ENCODE measurements around the gene MSN.

Gene MSN

DNA sequence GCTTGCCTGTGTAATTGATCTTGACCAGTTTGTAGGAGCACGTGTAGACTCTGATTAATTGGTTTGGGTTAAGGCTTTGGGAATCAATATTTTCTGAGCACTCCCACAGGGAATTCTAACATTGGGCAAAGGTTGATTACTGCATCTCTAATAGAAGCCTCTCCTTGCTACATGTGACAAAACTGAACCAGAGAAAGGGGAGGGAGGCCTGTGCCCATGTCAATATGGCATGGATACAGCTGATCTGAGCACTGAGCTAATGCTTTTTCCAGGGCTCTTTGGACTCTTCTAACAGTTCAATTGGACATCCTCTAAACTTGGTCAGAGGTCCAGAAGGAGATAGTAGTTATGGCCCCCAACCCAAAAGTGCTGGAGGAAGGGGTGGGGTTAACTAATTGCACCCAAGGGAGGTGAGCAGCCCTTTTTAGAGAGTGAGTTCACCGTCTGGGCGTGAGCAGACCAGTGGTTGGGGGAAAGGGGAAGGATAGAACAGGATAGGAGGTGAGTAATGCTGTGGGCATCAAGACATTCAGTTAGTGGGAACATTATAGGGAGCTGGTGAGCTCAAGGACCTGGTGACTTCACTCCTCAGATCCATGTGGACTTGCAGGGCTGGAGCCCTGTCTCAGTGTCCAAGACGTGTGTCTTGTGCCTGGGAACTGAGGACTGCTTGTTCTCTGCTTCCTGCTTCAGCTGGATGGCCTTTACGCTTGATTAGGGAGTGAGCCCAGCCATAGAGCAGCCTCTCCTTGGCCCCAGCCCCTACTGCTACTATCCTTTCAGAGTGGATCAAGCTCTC is 22.8 kb downstream of the MSN start:
- H4K20me1 ChIP-seq (ENCODE audit: insufficient read depth) = no peaks in the 10 kb centered on the region
- no peak overlapping the region for H2AFZ ChIP-seq (ENCODE audit: low read depth)
- H3K4me2 ChIP-seq = no peak overlapping the region
- TF ChIP-seq, protein P1, sequence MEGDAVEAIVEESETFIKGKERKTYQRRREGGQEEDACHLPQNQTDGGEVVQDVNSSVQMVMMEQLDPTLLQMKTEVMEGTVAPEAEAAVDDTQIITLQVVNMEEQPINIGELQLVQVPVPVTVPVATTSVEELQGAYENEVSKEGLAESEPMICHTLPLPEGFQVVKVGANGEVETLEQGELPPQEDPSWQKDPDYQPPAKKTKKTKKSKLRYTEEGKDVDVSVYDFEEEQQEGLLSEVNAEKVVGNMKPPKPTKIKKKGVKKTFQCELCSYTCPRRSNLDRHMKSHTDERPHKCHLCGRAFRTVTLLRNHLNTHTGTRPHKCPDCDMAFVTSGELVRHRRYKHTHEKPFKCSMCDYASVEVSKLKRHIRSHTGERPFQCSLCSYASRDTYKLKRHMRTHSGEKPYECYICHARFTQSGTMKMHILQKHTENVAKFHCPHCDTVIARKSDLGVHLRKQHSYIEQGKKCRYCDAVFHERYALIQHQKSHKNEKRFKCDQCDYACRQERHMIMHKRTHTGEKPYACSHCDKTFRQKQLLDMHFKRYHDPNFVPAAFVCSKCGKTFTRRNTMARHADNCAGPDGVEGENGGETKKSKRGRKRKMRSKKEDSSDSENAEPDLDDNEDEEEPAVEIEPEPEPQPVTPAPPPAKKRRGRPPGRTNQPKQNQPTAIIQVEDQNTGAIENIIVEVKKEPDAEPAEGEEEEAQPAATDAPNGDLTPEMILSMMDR (conservative IDR thresholded peaks at IDR 0.05; ENCODE audit: low read depth, low read length) = no peak
- no peak overlapping the region for H3K9ac ChIP-seq
- H3K4me3 ChIP-seq (IDR thresholded peaks at IDR 0.05; ENCODE audit: insufficient read depth, low read depth, low read length) = no peak overlapping the region
- peaks cover 87% of the 10 kb centered on the region for H3K4me1 ChIP-seq (ENCODE audit: low read depth, poor library complexity, severe bottlenecking)
- H3K36me3 ChIP-seq (ENCODE audit: insufficient read depth) = no peaks in the 10 kb centered on the region
- no peak overlapping the region for H3K27ac ChIP-seq
- H3K27me3 ChIP-seq (ENCODE audit: insufficient read depth, low read depth) = no peaks in the 10 kb centered on the region
- peaks cover 99% of the 10 kb centered on the region for H3K79me2 ChIP-seq (ENCODE audit: insufficient read depth, low read depth)

DNA sequence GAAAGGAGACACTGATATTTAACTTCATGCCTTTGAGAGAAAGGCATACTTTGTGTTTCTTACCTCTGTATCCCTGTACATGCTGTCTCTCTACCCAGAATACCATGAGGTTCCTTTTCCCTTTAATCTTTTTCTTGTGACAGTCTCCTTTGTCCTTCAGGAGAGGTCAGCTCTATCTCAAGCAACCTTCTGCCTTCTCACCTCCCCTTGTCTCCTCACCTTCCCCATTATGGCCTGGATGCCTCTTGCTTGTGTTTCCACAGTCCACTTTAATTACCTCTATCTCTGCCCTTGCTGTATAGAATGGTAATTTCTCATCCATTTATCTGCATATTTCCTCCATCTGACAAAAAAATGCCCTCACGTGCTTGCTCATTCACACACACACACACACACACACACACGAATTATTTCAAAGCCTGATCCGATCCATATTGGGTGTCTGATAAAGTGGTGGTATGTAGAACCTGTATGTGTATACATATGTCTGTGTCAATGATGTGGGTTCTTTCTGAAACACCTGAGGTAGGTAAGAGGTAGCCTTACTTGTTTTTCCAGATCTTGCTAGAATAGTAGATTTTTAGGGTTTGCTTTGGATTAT is 28.5 kb downstream of the MSN start:
- peak overlapping the region; percentile 92 for H3K27ac ChIP-seq
- no peaks in the 10 kb centered on the region for H3K27me3 ChIP-seq (ENCODE audit: insufficient read depth, low read depth)
- H3K4me2 ChIP-seq = peak overlapping the region; percentile 95
- H3K79me2 ChIP-seq (ENCODE audit: insufficient read depth, low read depth) = peaks cover 94% of the 10 kb centered on the region
- H4K20me1 ChIP-seq (ENCODE audit: insufficient read depth) = no peaks in the 10 kb centered on the region
- H3K9ac ChIP-seq = no peak overlapping the region
- H2AFZ ChIP-seq (ENCODE audit: low read depth) = no peak overlapping the region
- no peak overlapping the region for H3K4me3 ChIP-seq (IDR thresholded peaks at IDR 0.05; ENCODE audit: insufficient read depth, low read depth, low read length)
- TF ChIP-seq, protein P1 (conservative IDR thresholded peaks at IDR 0.05; ENCODE audit: low read depth, low read length) = no peak
- peaks cover 92% of the 10 kb centered on the region for H3K4me1 ChIP-seq (ENCODE audit: low read depth, poor library complexity, severe bottlenecking)
- H3K36me3 ChIP-seq (ENCODE audit: insufficient read depth) = no peaks in the 10 kb centered on the region

DNA sequence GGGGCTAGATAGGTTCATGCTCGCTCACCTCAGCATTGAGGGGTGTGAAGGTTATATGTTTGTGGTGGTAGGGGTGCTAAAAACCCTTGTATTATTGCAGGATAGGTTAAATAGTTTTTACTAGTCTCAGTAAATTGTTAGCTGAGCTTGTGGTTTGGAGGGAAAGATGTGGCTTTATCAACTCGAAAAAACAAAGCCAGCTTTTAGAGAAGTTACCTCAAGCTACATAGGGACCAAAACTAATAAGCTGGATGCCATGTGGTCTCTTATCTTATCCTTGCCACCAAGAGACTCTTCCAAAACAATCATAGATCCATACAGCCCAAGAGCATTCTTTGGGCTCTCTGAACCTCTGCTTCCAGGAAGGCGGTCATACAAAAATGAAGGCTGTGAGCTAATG is 29.2 kb downstream of the MSN start:
- H3K4me1 ChIP-seq (ENCODE audit: low read depth, poor library complexity, severe bottlenecking) = peaks cover 95% of the 10 kb centered on the region
- no peak overlapping the region for H3K4me3 ChIP-seq (IDR thresholded peaks at IDR 0.05; ENCODE audit: insufficient read depth, low read depth, low read length)
- TF ChIP-seq, protein P1 (conservative IDR thresholded peaks at IDR 0.05; ENCODE audit: low read depth, low read length) = no peak
- H3K27me3 ChIP-seq (ENCODE audit: insufficient read depth, low read depth) = no peaks in the 10 kb centered on the region
- H3K9ac ChIP-seq = peak overlapping the region; percentile 58; the same call in 1 of the 2 replicates
- H3K27ac ChIP-seq = peak overlapping the region; percentile 92
- no peak overlapping the region for H2AFZ ChIP-seq (ENCODE audit: low read depth)
- H4K20me1 ChIP-seq (ENCODE audit: insufficient read depth) = no peaks in the 10 kb centered on the region
- H3K79me2 ChIP-seq (ENCODE audit: insufficient read depth, low read depth) = peaks cover 94% of the 10 kb centered on the region
- peak overlapping the region; percentile 95 for H3K4me2 ChIP-seq
- H3K36me3 ChIP-seq (ENCODE audit: insufficient read depth) = no peaks in the 10 kb centered on the region

DNA sequence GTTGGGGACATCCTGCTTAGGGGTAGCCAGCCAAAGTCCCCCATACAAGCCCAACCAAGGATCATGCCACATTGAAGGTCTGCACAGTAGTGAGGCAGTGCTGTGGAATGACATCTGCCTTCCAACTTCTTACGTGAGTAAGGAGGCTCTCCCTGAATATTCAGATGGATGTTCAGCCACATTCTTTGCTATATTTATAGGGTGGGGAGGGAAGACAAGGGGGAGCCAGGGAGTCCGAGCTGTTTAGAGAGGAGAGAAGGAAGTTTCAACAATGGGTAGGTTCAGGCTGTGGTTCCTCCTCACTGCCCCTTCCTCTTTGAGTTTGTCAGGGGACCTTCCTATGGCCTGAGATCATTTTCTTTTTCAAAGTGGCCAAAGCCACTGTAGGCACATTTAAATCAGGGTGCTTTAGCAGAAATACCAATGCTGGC is 29.8 kb downstream of the MSN start:
- Histone ChIP-seq H2AFZ (ENCODE audit: low read depth) (no peak overlapping the region), H3K4me2 (peak overlapping the region; percentile 95), H4K20me1 (ENCODE audit: insufficient read depth) (no peaks in the 10 kb centered on the region), H3K4me3 (IDR thresholded peaks at IDR 0.05; ENCODE audit: insufficient read depth, low read depth, low read length) (no peak overlapping the region), H3K36me3 (ENCODE audit: insufficient read depth) (no peaks in the 10 kb centered on the region), H3K4me1 (ENCODE audit: low read depth, poor library complexity, severe bottlenecking) (peaks cover 92% of the 10 kb centered on the region), H3K79me2 (ENCODE audit: insufficient read depth, low read depth) (peaks cover 94% of the 10 kb centered on the region), H3K27me3 (ENCODE audit: insufficient read depth, low read depth) (no peaks in the 10 kb centered on the region), H3K27ac (peak overlapping the region; percentile 92), H3K9ac (peak overlapping the region; percentile 58)
- TF ChIP-seq, protein P1 (conservative IDR thresholded peaks at IDR 0.05; ENCODE audit: low read depth, low read length) = no peak

Measured in KMS-11 (cell line).